Ovary (tissue), 9 donors: Measurements from ENCODE around the gene RASGEF1C. TPM values are rescaled to one million over a fixed set of nuclear protein-coding genes. Genes with fewer than 3 reads are reported as not detected.

Experiments
- DNase-seq, 5 donors: peaks; one replicate each; pipeline ENCODE4 v3.0.0-alpha.2; 2019 to 2020
- H3K27ac ChIP-seq, 2 donors: fragments of 200-600 bp; one replicate each; pipeline versions ENCODE4 v1.5.1 to v1.8.0; 2019 to 2022
- H3K27me3 ChIP-seq: fragments of 200-600 bp; one replicate; pipeline ENCODE4 v1.8.0; 2022
- H3K36me3 ChIP-seq: fragments of 200-600 bp; sonication (generic); one replicate; pipeline ENCODE4 v1.5.1; 2019
- H3K4me1 ChIP-seq: one replicate; pipeline ENCODE4 v1.8.1; 2013; ENCODE audit warnings: mild to moderate bottlenecking, moderate library complexity; ENCODE audit not compliant: insufficient read depth
- H3K4me3 ChIP-seq: fragments of 200-600 bp; sonication (generic); one replicate; pipeline ENCODE4 v1.5.1; 2017
- H3K9me3 ChIP-seq, 2 donors: fragments of 200-600 bp in 1 of 2; sonication (generic) in 1 of 2; one replicate each; pipeline versions ENCODE4 v1.5.1 to v1.8.1; 2013 to 2019; ENCODE audit warnings: mild to moderate bottlenecking in 1 of 2, moderate library complexity in 1 of 2
- CTCF ChIP-seq, 3 donors: fragments of 450-650 bp in 2 of 3; fragments of 200-600 bp in 1 of 3; IDR thresholded peaks; one replicate each; pipeline versions ENCODE4 v1.5.1 to v1.8.0; 2016 to 2022; ENCODE audit warnings: antibody characterized with exemption in 3 of 3, mild to moderate bottlenecking in 1 of 3
- EP300 ChIP-seq: sonication (generic); formaldehyde crosslinking; IDR thresholded peaks from one replicate; pipeline ENCODE4 v1.6.1; 2017; ENCODE audit warnings: antibody characterized with exemption
- POLR2A ChIP-seq: fragments of 450-650 bp; IDR thresholded peaks from one replicate; pipeline ENCODE4 v1.6.1; 2017; ENCODE audit warnings: antibody characterized with exemption, mild to moderate bottlenecking, moderate library complexity
- WGBS, 3 donors: extraction: QIAGEN DNeasy Blood & Tissue Kit in 1 of 3; methylation state at CpG; one replicate each; pipeline versions ENCODE4 v1.1.5 to v1.1.7; 2013 to 2017; 5-methylcytosine and 5-hydroxymethylcytosine counted together
- intact Hi-C, 4 donors: fragments of 100-400 bp; cut with DNase I; formaldehyde crosslinking; loops; one replicate each; pipeline versions ENCODE4 v1.11.0 to v1.15.1; 2022 to 2023
- polyA plus RNA-seq, 2 donors: library from polyadenylated mRNA; stranded (reverse); fragments of 200-250 nt in 1 of 2; fragments of 350-450 nt in 1 of 2; fragmentation: Illumina TruSeq in 1 of 2; extraction: RNeasy Lipid Tissue Mini Kit (QIAGEN cat#74804) in 1 of 2; gene quantifications; one replicate each; pipeline ENCODE4 v1.2.3, GENCODE V29; 2013 to 2014
- total RNA-seq, 7 donors: library from RNA; depleted of rRNA in 2 of 7; stranded (reverse); fragments of >200 nt in 2 of 7; fragmentation: NEBNext Ultra II Directional in 3 of 7; extraction: Animal tissue kit (Norgen Biotek cat#: 25700) in 3 of 7; gene quantifications; one replicate each; pipeline versions ENCODE4 v1.1.0 to v1.2.4, GENCODE V29; 2016 to 2023
- donor health status: DM: no; HTN: no; CAD: no; lungs with moderate emphysema.
- donor health status: DM: no; HTN: no; CAD: no.
- donor health status: Bipolar disorder and iron deficiency.
- donor health status: DM: yes; HTN: yes; CAD: no.
- donor health status: DM: no; HTN: no; CAD: no.
- donor health status: DM: yes; HTN: yes; CAD: no.

RASGEF1C gene
- total and polyA plus RNA-seq, 9 donors: 0.13 to 0.97 (median 0.38) TPM; not detected in 2

GRCh38 chr5:180067986-180068385 is 141.0 kb downstream of the RASGEF1C start:
- Histone ChIP-seq H3K9me3 (no peaks in the 10 kb centered on the region), H3K27me3 (no peaks in the 10 kb centered on the region), H3K27ac (no peak overlapping the region), H3K4me3 (no peak overlapping the region), H3K36me3 (no peaks in the 10 kb centered on the region), H3K4me1 (peaks cover 9% of the 10 kb centered on the region)
- intact Hi-C loops: no loop called here
- TF ChIP-seq EP300 (no peak), CTCF (IDR thresholded peaks at IDR 0.05) (no peak), POLR2A (no peak)
- WGBS, 3 donors: 60 to 85% (median 77%) methylated on average over 4 of the region's 4 CpGs
- no peak for DNase-seq

DNA sequence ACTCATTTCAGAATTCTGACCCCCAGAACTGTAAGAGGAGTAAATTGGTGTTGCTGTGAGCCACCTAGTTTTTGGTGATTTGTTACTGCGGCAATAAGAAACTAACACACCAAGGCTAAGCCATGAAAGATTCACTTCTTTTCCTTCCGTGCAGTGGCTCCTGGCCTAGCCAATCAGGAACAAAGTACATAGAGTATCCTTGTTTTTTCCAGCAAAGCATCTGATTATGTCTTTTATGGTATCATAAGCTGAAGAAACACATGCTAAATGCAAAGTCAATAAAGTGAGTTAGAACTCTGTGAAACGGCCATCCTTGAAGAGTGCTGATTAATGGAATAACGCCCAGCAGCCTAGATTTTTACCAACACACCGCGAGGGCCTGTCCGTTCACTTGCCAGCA is 148.8 kb downstream of the RASGEF1C start:
- intact Hi-C loops: no loop called here
- H3K36me3 ChIP-seq: no peaks in the 10 kb centered on the region
- no peak overlapping the region for H3K27ac ChIP-seq
- TF ChIP-seq POLR2A: no peak
- TF ChIP-seq EP300: no peak
- no peak for TF ChIP-seq CTCF (IDR thresholded peaks at IDR 0.05)
- 90 to 98% (median 97%) methylated on average over 7 of the region's 7 CpGs for WGBS, 3 donors
- no peaks in the 10 kb centered on the region for H3K27me3 ChIP-seq
- H3K4me1 ChIP-seq: no peaks in the 10 kb centered on the region
- no peaks in the 10 kb centered on the region for H3K9me3 ChIP-seq
- DNase-seq: no peak
- no peak overlapping the region for H3K4me3 ChIP-seq

GRCh38 chr5:180059326-180059725 is 149.7 kb downstream of the RASGEF1C start:
- no peak for TF ChIP-seq POLR2A
- no peak for TF ChIP-seq EP300
- TF ChIP-seq CTCF (IDR thresholded peaks at IDR 0.05): no peak
- Histone ChIP-seq H3K27me3 (no peaks in the 10 kb centered on the region), H3K4me3 (no peak overlapping the region), H3K9me3 (no peaks in the 10 kb centered on the region), H3K27ac (no peak overlapping the region), H3K4me1 (no peaks in the 10 kb centered on the region), H3K36me3 (no peaks in the 10 kb centered on the region)
- intact Hi-C loops: no loop called here
- no peak for DNase-seq
- 85 to 89% (median 88%) methylated on average over 6 of the region's 6 CpGs for WGBS, 3 donors

GRCh38 chr5:180056153-180056552 is 152.9 kb downstream of the RASGEF1C start:
- TF ChIP-seq EP300 (no peak), POLR2A (no peak), CTCF (IDR thresholded peaks at IDR 0.05) (no peak)
- Histone ChIP-seq H3K27me3 (no peaks in the 10 kb centered on the region), H3K9me3 (no peaks in the 10 kb centered on the region), H3K4me3 (no peak overlapping the region), H3K4me1 (peaks cover 1% of the 10 kb centered on the region), H3K36me3 (no peaks in the 10 kb centered on the region), H3K27ac (no peak overlapping the region)
- intact Hi-C loops: no loop called here
- WGBS, 3 donors: 100% methylated on average over 1 of the region's 1 CpG
- DNase-seq: no peak

DNA sequence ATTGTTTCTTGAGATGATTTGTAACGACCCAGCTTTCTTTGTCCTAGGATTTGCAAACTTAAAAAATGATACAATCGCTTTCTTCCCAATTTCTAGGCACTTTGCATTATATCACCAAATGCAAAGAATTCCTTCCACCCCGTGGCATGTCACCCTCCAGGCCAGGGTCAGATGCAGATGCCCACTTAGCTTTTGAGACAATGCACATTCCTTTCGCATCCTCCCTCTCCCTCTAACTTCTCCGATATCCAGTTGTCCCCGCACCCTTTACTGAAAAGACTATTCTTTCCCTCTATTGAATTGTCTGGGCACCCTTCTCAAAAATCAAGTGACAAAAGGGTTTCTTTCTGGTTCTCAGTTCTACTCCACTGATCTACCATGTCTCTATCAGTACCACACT is 154.8 kb downstream of the RASGEF1C start:
- TF ChIP-seq POLR2A (no peak), EP300 (no peak), CTCF (IDR thresholded peaks at IDR 0.05) (no peak)
- 80 to 94% (median 85%) methylated on average over 6 of the region's 6 CpGs for WGBS, 3 donors
- Histone ChIP-seq H3K27me3 (no peaks in the 10 kb centered on the region), H3K4me3 (no peak overlapping the region), H3K27ac (no peak overlapping the region), H3K36me3 (no peaks in the 10 kb centered on the region), H3K4me1 (peaks cover 3% of the 10 kb centered on the region), H3K9me3 (no peaks in the 10 kb centered on the region)
- no peak for DNase-seq
- intact Hi-C loops: no loop called here
